Dermis microvascular lymphatic vessel endothelial cell (primary cell): ENCODE measurements around the gene PEG3. TPM values are rescaled to one million over a fixed set of nuclear protein-coding genes. Genes with fewer than 3 reads are reported as not detected.
A peak's percentile ranks its signal among the peaks of the same experiment; 100 is the strongest.
"Not testable (repeated sequence)": the region's sequence is repeated elsewhere in the genome, so short reads cannot be mapped to it uniquely, and the experiment has no call there.

ENCODE experiments used
- DNase-seq, 2 donors: peaks; one replicate each; pipeline versions ENCODE4 v3.0.0 to v3.0.0-alpha.2; 2010; ENCODE audit warnings: low read depth in 2 of 2
- total RNA-seq: library from RNA; depleted of rRNA; stranded (reverse); fragments of >200 nt; gene quantifications from 2 replicates; pipeline ENCODE4 v1.2.1, GENCODE V29; 2014

PEG3 gene
- 0.26 and 0.89 TPM in 2 replicates for total RNA-seq

DNA sequence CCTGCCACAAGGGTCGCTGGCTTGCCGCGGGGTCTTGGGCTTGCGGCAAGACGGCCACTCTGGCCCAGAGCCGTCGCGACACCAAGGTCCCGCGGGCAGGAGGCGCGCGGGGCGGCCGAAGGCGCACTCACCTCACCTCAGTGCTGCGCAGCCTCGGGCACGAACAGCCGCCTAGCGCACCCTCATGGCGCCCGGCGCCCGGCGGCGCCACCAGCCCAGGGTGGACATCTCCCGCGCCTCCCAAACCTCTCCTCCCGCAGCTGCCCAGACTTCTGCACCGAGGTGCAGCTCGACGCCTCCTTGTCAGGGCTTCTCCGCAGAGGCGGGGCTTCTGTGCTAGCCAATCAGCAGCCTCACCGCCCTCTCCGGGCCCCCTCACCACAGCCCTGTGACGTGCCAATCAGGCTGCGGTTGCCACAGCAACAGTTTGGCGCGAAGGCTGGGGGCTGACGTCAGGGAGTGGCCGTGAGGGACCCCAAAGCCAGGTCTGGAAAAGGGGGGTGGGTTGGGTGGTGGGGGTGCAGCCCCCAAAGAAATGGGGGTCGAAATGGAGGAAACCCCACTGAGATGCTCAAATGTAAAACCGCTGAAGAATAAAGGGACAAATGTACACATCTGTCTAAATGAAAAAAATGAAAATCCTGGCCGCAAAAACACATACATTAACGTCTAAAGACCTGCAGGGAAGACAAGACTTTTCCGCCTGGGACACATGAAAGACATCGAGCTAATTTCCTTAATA, at the start of gene PEG3, which contains the start of gene ZIM2:
Gene PEG3, minus strand, starts transcription at position 276 of the 742 bp plus-strand sequence. CDS start 16,071 bp downstream, outside the sequence.
Gene ZIM2, minus strand, starts transcription at position 276 of the 742 bp plus-strand sequence. CDS start 16,449 bp downstream, outside the sequence.
- DNase-seq, result no peak

DNA sequence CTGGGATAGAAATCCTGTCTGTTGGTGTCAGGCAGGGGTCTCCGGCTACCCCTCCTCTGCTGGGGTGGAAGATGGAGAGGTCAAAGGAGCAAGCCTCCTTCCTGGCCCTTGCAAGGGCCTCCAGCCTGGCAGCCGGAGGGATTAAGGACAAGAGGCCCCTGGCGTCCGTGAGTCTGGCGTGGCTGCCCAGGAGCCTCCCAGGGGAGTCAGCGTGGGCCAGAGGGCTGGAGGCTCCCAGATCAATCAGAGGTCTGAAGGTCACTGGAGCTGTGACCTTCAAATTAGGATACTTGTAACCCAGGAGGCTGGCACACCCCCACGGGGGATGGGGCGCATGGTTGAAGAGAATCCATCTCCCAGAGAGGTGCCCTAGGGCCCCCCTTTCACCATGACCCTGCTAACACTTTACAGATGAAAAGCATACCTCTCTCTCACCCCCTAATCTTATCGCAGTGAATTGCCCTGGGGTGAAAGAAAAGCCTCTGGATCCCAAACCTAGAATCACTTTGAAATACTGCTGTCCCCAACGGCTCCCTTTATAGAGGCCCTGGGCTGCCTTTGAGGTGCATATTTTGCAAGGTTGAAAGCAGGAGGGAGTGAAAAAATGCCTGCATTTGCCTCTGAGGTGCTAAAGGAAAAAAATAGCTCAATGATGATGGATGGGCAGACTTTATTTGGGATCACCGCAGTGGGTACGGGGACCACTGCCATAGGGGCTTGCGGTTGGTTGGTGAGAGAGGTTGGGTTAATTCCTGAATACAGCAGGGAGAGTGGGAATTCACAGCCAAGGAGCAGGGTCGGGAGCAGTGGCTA, 44.9 kb upstream of the PEG3 start:
- DNase-seq, result no peak

DNA sequence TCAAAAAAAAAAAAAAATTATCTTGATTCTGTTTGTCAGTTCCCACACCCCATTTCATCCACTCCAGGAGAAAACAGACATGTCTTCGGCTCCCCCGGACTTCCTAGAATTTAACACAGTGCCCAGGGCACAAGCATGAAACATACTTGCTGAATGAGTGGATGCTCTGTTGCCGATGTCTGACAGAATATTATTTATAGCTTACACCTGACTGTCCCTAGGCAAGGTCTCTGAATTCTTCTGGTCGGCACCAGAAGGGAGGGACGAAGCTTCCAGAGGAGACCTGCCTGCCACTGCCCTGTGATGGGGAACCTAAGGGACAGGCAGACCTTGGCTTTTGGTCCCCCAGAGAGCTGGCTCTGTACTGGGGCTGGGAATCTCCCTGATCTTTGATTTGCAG, 43.9 kb upstream of the PEG3 start:
- DNase-seq, result no peak

DNA sequence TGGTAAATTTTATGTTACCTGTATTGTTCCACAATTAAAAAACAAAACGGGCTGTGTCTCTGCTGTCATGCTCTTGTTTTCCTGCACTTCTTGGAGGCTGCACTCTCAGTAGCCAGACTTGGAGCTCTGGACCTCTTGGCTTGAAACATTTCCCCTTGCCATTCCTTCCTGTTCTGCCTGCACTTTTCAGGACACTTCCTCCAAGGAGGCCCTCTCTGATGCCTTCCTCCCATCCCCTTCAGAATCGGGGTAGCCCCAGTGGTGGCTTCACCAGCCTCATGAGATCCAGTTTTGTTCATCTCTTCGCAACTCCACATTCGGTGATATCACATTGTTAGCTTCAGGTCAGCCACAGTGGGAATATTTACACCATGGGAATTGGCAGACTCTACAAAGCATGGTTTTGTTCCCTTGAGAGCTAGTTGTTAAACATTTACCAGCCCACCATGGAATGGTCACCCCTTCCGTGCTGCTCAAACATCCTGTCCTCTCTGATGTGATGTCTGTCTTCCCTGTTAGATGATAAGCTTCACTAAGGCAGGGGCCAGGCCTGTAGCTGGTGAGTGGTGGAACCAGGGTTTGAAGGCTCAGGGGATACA, 40.2 kb upstream of the PEG3 start:
- DNase-seq, result no peak

DNA sequence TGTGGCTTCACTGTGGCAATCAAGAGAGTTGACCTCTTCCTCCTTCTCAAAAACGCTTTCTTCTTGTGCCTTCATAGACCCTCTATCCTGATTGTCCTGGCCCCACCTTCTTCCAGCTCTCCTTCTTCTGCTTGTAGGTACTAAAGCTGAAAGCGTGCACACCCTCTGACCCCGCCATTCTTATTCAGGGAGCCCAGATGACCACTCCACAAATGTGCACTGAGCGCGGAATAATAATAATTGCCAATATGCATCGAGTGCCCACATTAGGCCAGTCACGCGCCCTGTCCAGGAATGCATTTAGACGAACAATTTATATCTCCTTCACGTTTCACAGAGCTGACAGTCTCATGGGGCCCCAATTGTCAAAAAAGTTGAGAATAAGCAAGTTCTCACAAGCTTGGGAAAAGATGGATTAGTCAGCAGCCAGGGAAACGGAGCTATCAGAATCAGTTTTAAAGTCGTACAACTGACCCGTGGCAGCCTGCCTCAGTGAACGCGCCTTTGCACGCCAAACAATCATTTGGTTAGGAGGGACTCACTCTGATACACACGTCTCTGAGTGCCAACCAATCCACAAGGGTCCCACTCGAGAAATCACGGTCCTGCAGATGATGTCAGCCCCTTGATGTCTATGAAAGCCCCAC, 36.7 kb upstream of the PEG3 start:
- DNase-seq, result no peak

DNA sequence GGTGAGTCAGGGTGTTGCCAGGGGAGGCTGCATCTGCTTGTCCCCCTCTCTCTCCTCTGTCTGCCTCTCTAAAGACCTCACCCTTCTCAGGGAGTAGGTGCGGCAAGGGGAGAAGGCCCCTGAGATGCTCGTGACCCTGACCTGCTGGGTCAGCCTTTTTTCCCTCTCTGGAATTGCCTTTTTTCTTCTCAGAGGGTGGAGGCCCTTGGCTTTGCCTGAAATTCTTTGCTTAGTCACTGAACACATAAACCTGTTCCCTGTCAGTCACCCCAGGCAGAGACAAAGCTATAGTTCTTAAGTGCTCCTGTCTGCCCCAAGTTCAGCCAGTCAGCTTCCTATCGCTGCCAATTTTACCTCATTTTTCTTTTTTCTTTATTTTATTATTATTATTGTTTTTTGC, 35.2 kb upstream of the PEG3 start:
- no peak for DNase-seq

DNA sequence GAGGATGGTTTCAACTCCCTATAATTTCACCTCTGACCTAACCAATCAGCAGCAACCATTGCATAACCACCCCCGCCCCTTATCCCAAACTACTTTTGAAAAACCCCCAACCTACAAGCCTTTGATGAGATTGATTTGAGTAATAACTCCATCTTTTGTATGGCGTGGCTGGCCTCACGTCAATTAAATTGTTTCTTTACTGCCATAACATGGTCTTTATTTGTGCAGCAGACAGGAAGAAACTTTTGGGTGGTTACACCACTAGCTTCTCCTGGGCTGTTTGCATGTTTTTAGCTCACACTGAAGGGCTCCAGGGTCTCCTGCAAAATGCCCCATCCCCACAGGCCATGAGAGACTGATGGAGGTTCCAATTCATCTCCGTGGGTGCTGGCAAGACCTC, 34.0 kb upstream of the PEG3 start:
- DNase-seq, result no peak

DNA sequence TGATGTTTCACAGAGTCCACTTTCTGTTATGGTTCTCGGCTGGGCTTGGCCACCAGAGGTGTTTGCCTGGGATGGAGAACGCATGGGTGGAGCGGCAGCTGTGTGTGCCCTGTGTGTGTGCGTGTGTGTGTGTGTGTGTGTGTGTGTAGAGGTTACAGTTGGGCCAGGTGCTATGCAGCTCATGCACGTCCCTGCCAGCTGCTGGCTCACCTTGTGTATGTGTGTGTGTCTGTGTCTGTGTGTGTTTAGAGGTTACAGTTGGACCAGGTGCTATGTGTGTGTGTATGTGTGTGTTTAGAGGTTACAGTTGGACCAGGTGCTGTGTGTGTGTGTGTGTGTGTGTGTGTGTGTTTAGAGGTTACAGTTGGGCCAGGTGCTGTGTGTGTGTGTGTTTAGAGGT, 33.0 kb upstream of the PEG3 start:
- no peak for DNase-seq

DNA sequence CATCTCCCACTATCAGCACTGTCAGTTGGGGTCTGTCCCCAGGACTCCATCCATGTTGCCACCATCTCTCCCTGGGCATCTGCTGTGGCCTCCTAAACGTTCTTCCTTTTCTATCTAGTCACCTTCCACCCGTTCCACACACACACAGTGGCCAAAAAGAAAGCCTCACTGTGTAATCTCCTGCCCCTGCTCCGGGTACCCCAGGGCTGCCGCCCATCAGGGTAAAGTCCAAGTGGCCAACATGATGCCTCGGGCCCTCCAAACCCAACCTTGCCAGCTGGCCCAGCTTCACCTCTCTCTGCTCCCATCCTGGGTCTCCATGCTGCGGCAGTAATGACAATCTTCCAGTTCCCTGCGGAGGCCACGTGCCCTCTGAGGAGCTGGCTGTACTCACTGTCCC, 29.4 kb upstream of the PEG3 start:
- no peak for DNase-seq

DNA sequence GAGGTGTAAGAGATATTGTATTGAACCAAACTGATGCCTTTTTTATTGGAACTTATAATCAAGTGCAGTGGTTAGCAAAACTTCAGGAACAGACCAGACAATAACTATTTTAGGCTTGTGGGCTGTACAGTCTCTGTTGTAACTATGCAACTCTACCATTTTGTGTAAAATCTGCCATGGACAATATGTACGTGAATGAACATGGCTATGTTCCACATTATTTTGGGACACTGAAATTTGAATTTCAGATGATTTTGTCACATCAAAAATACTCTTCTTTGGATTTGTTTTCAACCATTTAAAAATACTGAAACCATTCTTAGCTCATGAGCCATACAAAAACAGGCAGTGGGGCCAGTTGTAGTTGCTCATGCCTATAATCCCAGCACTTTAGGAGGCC, 27.9 kb upstream of the PEG3 start:
- DNase-seq, result no peak

DNA sequence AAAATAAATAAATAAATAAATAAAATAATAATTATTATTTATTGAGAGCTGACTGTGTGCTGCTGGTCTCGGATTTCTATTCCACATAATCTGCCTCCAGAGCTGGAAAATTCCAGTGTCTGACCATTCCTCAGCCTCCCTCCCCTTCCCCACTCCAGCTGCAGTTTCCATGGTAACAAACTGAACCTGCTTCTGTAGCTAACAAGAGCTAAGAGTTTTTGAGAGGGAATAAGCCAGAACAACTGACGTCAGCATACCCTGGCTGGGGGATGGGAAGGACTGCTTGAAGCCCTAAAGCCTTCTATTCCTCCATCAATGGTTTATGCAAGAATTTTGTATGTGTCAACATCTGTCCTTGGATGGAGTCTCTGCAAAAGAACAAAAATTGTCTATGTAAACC, 26.0 kb upstream of the PEG3 start:
- no peak for DNase-seq

DNA sequence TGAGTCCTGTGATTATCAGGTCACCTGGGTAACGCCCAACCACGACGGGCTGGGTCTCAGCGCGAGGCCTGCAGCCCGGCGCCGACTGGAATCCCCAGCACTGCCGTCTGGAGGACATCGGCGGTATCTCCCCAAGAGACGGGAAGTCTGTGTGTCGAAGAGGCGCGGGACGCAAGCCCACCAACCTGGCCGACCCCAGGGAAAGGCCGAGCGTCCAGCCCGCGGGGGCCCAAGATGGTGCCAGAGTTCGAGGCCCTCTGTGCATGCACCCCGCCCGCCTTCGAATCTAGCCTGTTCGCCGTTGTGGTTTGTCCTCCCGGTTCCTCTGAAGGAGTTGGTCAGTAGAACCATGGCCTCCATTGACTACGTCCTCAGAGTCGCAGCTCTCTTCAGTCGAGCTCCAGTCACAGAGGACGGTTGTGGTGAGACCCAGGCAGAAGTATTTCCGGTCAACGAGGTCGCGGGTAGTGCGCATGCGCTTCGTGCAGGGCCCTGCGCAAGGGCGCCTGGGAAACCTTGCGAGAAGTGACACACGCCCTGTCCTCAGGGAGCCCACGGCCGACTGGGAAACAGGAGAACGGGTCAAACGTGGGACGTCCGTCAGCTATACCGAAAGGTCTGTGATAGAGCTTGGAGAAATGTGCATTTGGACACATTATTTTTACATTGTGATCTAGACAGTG, 24.1 kb upstream of the PEG3 start:
- no peak for DNase-seq

DNA sequence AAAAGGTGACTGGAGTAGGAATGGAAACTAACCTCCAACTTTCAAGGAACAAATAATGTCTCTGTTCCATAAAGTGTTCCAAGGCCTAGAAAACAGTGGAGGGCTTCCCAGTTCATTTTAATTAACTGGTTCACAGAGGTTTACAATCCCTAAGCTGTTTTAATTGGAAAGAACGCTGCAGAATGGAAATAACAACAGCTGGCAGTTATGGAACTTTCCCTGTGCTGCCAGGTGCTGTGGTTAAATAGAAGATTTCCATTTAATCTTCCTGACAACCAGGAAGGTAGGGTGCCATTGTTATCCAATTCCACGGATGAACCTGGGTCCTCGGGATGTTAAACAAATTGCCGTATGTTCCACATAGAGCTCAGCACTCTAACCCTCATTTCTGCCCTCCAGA, 22.2 kb upstream of the PEG3 start:
- no peak for DNase-seq

DNA sequence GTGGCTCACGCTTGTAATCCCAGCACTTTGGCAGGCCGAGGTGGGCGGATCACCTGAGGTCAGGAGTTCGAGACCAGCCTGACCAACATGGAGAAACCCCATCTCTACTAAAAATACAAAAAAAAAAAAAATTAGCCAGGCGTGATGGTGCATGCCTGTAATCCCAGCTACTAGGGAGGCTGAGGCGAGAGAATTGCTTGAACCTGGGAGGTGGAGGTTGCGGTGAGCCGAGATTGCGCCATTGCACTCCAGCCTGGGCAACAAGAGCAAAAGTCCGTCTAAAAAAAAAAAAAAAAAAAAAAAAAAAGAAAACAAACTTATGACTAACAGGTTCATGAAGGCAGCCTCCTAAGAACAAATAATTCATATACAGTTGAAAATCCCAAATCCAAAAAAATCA, 19.9 kb upstream of the PEG3 start:
- not testable (repeated sequence) for DNase-seq

DNA sequence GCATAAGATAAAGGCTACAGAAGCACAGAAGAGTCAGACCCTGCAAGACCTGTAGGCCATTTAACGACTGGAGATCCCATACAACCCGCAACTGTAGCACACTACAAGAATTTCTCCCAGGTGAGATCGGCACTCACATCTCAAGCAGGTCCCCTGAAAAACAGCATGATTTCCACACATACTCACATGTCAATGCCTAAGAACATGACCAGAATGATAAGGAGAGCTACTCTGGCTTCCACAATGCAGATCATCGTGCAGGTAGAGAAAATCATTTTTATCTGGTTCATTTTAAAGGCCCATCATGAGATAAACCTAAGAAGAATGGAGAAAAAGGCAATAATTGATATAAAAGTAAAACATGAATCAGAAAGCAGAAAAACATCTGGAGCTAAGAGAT, 17.5 kb upstream of the PEG3 start:
- no peak for DNase-seq

DNA sequence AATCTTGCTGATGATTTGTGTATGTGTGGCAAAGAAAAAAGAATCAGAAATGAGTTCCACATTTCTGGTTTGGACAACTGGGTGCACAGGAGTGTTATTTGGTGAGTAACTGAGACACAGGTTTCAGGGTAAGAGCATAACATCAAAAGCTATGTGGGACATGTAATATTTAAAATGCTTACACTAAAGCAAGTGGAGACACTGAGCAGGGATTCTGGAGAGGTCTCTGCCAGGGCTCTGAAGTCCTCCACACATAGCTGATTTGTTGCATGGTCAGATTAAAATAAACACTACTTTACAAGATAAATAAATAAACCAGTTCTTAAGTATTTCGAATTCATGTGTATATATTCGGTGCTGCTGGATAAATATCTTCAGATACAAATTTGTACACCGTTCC, 16.3 kb upstream of the PEG3 start:
- no peak for DNase-seq

DNA sequence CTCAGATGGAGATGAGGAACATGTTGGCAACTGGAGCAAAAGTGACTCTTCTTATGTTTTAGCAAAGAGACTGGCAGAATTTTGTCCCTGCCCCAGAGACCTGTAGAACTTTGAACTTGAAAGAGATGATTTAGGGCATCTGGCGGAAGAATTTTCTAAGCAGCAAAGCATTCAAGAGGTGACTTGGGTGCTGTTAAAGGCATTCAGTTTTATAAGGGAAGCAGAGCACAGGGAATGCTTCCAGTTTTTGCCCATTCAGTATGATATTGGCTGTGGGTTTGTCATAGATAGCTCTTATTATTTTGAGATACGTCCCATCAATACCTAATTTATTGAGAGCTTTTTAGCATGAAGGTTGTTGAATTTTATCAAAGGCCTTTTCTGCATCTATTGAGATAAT, 11.8 kb upstream of the PEG3 start:
- not testable (repeated sequence) for DNase-seq

DNA sequence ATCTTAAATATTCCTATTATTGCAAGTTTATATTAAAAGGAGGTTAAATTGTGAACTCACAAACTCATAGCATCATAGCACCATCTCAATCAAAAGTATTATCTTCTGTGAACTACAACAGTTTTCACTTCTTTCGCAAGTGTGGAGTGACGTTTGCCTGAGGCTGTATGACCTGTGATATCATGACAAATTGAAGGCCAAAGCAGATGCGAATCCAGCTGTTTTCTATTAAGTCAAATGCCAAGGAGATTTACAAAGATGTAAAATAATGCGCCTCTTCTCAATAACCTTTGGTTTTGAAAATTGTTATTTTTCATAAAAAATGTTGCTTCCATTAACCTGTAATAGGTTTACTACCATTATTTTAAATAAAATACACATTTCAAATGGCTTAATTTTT, 7.6 kb upstream of the PEG3 start:
- no peak for DNase-seq

DNA sequence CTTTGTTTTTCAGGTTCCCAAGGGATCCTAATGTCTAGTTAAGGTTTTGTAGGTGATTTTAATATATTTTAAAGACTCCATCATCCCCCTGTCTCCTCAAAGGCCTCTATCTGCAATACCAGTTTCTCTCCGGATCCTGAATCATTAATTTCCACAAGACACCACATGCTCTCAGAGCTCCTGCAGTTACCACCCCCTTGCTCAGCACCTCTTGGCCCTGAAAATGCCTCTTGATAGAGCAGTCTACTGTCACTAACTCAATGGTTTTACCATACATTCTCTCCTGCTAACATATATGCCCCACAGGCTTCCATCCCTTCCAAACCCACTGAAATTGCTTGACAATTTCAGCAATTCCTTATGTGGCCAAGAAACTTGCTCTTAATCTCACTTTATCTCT, 1.9 kb upstream of the PEG3 start:
- DNase-seq, result no peak

DNA sequence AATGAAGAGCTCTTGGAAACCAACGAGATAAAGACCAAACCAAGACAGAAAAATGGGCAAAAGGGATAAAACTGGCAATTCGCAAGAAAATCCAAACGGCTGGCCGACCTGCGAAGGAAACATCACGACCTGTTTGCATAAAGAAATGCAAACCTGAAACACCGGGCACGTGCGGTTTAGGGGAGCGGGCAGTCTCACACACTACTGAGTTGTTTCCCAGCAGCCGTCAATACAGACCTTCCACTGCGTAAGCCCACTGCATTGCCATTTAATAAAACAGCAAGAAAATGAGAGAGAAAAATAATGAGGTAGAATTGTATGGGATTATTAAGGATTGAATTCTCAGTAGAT, 642 bp upstream of the PEG3 start:
- no peak for DNase-seq

DNA sequence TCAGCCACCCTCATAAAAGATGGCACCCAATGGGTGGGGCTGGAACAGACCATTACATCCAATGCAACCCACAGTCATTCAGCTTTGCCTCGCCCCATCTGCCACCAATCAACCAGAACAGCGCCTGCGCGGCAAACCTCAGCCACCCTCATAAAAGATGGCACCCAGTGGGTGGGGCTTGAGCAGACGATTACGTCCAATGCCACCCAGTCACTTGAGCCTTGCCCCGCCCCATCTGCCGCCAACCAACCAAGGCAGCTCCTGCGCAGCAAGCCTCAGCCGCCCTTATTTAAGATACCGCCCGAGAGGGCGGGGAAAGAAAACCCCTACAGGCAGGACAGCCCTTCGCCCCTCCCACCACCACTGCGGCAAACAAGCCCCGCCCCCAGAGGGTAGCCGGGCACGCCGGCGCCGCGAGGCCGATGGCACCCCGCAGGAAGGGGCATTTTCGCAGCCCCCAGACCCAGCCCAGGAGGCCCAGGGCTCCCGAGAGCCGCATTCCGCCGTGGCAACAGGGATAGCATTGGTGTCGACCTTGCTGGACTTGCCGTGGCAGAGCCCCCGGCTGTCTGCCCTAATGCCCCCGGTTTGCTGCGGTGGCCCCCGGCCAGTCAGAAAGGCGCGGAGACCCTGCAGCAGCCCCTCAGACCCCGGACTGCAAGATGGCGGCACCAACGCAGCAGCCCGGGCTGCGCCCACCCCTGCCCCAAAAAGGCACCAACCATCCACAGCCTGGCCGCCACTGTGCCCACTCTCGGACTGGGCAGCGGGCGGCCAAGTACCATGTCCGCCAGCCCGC, 675 bp downstream of the PEG3 start:
- DNase-seq, result peak; percentile 28 to 30
